Uterus (tissue), 2 donors: Measurements from ENCODE around the gene ANKK1.

ENCODE experiments used
- POLR2A ChIP-seq, 2 donors: fragments of 450-650 bp; IDR thresholded peaks; one replicate each; pipeline ENCODE4 v1.6.1; 2016; ENCODE audit warnings: antibody characterized with exemption in 2 of 2, mild to moderate bottlenecking in 1 of 2, moderate library complexity in 1 of 2
- TF ChIP-seq, protein P1 (sequence below), 4 experiments: fragments of 200-600 bp in 2 of 4; fragments of 450-650 bp in 2 of 4; sonication (generic) in 2 of 4; IDR thresholded peaks; one replicate each; pipeline ENCODE4 v1.5.1; 2016 to 2019; ENCODE audit warnings: antibody characterized with exemption in 4 of 4, mild to moderate bottlenecking in 2 of 4, moderate library complexity in 1 of 4

DNA sequence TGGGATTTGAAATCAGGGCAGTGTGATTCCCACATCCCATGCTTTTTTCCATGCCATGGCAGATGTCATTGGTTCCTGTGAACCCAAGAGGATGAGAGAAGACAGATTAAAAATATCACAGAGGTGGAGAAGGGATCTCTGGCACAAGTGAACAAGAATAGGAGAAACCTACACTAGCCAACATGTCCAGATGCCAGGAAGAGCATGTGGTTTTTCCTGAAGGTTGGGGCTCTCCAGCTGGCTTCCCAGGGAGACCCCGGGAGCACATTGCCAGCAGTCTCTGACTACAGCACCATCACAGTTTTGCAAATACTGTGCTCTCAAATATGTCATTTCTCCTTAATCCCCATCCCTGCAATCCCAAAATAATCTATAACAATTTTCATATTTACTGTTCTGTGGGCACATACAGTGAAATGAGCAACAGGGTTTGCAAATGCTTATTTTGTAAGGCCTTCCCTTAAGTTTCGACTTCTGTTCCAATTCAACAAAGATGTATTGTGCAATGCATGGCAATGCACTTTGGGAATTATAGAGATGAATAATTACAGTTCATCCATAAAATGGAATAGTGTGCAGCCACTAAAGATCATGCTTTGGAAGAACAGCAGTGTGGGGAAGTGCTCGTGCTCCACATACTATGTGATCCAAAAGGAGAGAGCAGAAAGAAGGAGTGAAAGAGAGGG lies 4.8 kb downstream of the ANKK1 start:
- TF ChIP-seq, protein P1, sequence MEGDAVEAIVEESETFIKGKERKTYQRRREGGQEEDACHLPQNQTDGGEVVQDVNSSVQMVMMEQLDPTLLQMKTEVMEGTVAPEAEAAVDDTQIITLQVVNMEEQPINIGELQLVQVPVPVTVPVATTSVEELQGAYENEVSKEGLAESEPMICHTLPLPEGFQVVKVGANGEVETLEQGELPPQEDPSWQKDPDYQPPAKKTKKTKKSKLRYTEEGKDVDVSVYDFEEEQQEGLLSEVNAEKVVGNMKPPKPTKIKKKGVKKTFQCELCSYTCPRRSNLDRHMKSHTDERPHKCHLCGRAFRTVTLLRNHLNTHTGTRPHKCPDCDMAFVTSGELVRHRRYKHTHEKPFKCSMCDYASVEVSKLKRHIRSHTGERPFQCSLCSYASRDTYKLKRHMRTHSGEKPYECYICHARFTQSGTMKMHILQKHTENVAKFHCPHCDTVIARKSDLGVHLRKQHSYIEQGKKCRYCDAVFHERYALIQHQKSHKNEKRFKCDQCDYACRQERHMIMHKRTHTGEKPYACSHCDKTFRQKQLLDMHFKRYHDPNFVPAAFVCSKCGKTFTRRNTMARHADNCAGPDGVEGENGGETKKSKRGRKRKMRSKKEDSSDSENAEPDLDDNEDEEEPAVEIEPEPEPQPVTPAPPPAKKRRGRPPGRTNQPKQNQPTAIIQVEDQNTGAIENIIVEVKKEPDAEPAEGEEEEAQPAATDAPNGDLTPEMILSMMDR (IDR thresholded peaks at IDR 0.05): no peak
- TF ChIP-seq POLR2A (IDR thresholded peaks at IDR 0.05): no peak
